Activated CD4-positive, CD25-positive, alpha-beta regulatory T cell treated with anti-CD3 and anti-CD28 coated beads, Interleukin-2, amount 50 U/mL, for 24 hours (primary cell): ENCODE data around the gene DST.
"Not testable (repeated sequence)": the region's sequence is repeated elsewhere in the genome, so short reads cannot be mapped to it uniquely, and the experiment has no call there.

Experiments used
- ATAC-seq, 2 donors: fragments of 150-1000 bp; cut with Tn5 transposase; one replicate each; pipeline ENCODE4 v1.10.0; 2021; ENCODE audit warnings: mild to moderate bottlenecking in 1 of 2, moderate library complexity in 1 of 2

DST gene

DNA sequence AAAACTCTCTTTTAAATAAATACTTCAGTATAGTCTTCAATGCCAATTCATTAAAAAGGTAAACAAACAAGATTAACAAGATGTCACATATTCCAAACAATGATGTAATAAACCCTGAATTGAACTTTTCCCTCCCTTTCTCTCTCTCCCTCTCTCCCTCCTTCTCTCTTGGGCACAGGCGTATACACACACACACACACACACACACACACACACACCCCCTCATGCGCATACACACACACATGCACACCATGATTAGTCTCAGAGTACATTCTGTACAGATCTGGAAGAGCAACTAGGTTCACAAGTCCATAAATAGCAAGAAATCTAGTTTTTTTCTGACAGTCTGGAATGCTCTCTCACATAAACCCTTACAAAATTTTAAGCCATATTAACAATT is 128.3 kb downstream of the DST start:
- no peak for ATAC-seq

DNA sequence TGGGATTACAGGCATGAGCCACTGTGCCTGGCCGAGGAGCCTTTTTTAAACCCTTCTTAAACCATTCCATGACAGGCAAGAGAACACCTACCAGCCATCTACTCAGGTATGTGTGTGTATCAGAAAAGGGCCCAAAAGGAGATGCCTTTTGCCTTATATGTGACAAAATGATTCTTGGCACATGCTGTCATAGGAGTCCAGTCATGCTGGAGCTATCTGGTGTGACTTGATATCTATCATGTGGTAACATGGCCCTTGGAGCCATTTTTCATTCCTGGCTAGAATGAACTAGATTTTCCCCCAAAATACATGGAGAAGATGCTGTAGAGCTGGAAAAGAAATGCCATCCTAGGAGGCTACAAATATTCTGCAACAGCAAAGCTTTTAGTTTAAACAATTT is 129.1 kb downstream of the DST start:
- ATAC-seq = no peak

GRCh38 chr6:56511591-56511990 is 131.1 kb downstream of the DST start:
- ATAC-seq = no peak

GRCh38 chr6:56510984-56511531 is 131.6 kb downstream of the DST start:
- ATAC-seq = no peak

- no peak for ATAC-seq
Measured at GRCh38 chr6:56509031-56509430, 133.7 kb downstream of the DST start.

DNA sequence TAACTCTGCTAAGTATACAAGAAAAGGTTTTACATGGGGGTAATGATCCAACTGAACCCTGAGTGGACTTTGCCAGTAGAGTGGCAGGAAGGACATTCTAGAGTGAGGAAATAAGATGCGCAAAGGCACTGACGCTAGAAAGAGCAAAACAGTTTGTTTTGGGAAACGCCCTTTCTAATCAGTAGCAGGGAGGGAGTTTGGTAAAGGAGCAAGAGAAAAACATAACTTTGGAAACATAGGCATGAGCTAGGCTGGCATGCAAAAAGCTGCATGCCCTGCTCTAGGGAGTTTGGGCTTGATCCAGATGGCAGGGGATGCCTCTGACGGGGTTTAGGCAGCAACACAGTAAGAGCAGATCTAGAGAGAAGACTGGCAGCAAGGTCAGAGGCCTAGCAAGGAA is 135.2 kb downstream of the DST start:
- ATAC-seq = no peak

DNA sequence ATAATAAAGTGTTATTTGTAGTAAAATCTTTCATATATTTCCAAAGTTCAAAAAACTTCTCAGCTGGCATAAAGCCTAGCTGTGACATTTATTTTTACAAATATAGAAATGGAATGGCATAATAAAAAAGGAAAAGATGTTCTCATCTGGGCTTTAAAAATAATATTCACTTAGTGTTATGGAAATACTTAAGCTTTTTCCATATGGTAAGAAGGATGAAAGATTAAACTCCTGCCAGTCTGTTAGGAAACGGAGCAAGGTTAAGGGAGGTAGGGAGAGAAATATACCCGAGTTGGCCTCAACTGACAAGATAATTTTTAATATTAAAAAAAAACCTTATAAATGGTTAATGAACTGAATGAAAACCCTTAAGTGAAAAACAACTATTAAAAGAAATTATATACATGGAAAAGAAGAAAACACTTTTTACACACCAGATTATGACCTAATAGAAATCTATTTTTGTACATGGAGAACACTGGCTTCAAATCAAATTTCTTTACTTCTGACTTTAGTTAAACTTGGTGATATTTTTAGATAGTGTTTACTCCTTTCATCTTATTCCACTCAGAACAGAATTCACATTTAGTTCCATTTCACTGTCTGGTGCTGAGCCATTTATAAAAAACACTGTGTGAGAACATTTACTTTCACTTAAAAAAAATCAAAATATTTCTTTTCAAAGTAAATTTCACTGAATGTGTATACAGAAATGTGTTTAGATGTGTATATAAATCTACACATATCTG is 137.0 kb downstream of the DST start:
- ATAC-seq = no peak

DNA sequence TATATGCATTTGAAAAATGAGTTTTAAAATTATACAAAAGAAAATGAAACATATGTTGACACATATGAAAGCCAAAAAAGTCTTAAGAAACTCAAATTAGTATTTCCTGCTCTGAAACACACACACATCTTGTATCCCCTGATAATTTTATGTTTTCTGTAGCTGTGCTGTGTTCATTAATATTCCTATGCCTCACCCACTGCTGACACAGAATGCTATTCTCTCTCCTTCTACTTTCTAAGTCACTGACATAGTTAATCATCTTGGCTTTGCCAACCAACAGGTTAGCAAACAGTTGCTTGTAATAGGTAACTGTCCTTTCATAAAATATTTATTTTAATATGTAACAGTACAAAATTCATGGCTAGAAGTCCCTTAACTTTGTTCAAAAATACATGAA is 140.7 kb downstream of the DST start:
- ATAC-seq = no peak

- ATAC-seq = no peak
Measured at GRCh38 chr6:56499095-56499494, 143.6 kb downstream of the DST start.

- ATAC-seq = no peak
Measured at GRCh38 chr6:56497691-56498090, 145.0 kb downstream of the DST start.

DNA sequence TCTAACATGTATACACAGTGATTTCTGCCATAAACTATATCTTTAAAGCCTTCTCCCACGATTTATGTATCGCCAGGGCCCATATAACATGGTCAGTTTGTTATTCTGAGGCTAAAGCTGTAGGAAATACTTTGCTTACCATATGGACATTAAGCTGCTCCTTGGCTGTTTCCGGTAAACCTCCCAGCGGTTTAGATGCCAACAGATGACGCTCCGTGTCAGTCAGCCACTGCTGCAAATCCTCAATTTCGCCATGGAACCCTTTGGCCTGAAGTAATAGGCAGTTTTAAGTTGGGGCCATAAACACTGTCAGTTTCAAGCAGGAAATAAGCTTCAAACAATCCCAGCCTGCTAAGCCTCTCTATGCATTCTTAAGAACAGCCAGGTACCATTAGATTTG is 145.4 kb downstream of the DST start:
- no peak for ATAC-seq

- not testable (repeated sequence) for ATAC-seq
Measured at GRCh38 chr6:56496650-56497049, 146.0 kb downstream of the DST start.

- no peak for ATAC-seq
Measured at GRCh38 chr6:56495654-56496053, 147.0 kb downstream of the DST start.

DNA sequence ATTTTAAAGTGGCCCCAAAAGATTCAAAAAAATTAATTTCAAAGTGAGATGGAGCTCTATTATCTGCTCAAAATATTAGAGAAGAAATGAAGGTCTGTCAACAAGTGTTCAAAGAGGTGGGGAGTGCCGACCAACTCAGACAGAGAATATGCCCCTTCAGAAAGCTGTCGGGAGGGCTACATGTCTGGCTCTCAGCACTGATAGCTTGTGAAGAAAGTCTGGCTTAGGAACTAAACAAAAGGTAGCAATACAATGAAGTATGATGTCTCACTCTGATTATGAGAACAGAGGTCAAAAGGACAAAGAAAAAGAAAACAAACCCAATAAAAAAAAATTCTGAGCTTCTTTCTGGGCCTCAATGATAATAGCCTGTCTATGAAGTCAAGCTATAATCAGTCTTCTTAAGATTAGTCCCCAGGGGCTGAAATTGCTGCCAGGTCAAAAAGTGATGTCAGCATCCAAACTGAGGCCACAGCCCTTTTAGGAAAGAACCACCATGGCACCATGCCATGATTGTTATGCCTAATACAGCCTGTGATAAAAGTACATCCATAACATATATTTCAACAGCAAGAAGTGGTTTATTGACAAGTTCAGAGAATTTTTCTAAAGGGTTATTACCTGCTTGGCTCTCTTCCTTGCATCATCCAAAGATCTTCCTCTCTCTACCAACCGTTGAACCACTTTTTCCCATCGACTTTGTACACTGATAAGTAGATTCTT is 150.9 kb downstream of the DST start:
- no peak for ATAC-seq

DNA sequence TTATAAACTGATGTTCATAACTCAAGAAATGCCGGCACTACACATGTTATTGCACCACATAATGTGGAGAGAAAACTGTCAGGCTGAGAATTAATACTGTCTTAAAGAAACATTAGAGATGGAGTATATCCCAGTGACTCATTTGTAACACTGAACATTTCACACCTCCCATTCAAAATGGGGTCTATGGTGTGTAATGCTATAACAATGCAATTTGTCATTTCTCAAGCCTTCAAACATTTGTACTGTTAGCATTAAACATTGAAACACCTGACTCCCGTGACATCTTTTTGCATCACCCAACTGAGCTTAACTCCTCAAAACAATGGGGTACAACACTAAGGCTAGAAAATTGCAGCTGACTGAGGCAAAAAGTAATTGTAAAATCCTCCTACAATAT is 151.7 kb downstream of the DST start:
- no peak for ATAC-seq

GRCh38 chr6:56489559-56489958 is 153.1 kb downstream of the DST start:
- no peak for ATAC-seq

DNA sequence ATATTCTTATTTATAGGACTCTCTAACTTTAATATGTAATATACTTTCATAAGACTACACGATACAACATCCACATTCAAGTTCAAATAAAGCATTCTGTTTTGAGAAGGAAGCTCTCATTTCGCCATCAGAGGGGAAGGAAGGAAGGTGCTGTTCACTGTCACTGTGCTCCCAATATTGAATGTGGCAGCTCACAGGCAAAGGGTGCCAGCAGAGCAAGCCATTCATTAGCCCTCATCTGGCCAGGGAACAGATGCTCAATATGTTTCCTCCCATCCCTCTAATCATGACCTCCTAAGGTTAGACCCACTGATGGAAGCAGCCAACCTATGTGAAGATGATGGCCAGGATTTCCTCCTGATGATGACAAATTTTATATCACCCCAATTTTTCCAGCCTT is 154.4 kb downstream of the DST start:
- ATAC-seq = no peak

- ATAC-seq = no peak
Measured at GRCh38 chr6:56486681-56487080, 156.0 kb downstream of the DST start.

DNA sequence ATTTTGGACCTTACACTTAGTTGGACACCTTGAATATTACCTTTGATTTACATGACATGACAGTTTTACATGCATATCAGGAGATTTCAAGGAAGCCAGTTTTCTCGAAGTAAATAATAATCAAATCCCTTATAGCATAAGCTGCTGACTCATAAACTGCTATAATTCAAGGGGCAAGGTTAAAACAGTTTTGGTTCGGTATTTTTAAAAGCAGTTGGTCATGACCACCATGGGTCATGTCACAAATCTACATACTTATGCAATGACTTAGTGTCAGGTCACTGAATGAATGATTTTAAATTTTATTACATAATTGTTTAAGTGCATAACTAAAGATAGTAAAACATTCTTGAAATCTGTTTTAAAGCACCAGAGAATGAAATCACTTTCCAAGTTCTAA is 158.0 kb downstream of the DST start:
- no peak for ATAC-seq

DNA sequence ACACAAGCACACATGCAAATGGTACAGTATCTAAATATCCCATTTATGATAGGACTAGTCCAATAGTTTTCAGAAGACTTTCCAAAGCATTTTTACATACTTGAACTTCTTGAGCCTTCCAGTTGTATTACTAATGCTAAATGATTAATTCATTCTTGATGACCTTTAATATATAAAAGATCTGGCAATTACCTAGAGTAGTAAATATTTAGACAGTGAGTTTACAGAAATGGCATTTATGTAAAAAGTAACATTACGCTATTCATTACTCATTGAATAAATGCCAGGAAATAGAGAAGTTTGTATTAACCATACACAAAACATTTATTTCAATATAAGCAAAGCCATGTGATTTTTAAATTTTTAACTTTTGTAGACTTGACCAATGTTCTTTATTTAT is 158.8 kb downstream of the DST start:
- ATAC-seq = no peak

DNA sequence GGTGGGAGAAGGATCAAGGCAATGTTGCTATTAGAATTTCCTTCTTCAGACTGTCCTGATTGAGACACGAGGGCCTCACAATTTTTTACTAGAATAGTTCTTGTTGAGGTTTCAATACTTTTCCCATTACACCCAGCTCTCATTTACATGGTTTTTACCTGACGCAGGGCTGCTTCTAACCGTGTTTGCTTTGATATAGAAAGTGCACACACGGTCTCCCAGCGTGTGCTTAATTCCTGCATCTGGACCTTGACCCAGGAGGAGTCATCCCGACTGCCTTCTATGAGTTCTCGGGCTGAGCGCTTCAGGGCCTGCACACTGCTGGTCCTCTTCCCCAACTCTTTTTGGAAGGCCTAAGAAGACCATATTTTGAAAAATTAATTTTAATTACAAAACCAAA is 160.2 kb downstream of the DST start:
- ATAC-seq = no peak

GRCh38 chr6:56481957-56482356 is 160.7 kb downstream of the DST start:
- ATAC-seq = no peak

GRCh38 chr6:56480654-56481337 is 161.9 kb downstream of the DST start:
- no peak for ATAC-seq

GRCh38 chr6:56480246-56480645 is 162.4 kb downstream of the DST start:
- ATAC-seq = no peak
